Right renal cortex interstitium (tissue), 3 donors: Measurements from ENCODE around the gene EIF1AD. TPM values are rescaled to one million over a fixed set of nuclear protein-coding genes. Genes with fewer than 3 reads are reported as not detected.
"Not testable (repeated sequence)": the region's sequence is repeated elsewhere in the genome, so short reads cannot be mapped to it uniquely, and the experiment has no call there.

ENCODE experiments used
- DNase-seq, 3 donors: peaks; one replicate each; pipeline ENCODE4 v3.0.0-alpha.2; 2013; ENCODE audit warnings: low read depth in 3 of 3, low spot score in 2 of 3
- polyA plus RNA-seq, 3 donors: library from polyadenylated mRNA; unstranded; fragments of 120-200 nt; gene quantifications; one replicate each; pipeline ENCODE4 v1.2.1, GENCODE V29; 2013; ENCODE audit not compliant: insufficient read length in 3 of 3

The EIF1AD gene
- polyA plus RNA-seq, 3 donors: 25.8 to 31.3 (median 29.9) TPM

DNA sequence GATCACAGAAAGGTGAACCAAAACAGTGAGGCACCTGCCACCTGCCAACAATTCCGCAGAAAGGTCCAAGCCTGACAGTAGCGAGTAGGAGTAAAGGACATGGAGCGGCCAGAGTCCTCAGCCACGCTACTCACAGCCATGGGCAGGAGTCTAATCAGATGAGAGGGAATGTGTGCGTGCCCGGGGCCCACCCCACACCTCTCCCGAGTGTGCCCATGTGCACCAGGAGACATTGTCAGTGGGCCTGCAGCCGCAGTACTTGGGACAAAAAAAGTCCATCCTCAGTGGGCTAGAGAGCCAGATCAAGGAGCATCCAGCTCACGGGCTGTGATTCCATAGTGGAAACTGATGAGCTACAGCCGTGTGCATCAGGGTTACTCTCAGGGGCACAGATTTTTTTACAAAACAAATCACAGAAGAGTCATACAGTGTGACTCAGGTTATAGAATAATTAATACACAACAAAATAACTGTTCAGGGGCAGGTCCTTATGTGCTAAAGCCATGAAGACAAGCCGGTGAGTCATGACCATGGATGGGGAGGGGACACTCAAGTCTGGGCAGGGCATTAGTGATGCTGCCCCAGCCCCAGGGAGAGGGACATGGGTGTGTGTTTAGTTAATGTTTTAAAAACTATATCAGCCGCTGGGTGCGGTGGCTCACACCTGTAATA lies 28.4 kb downstream of the EIF1AD start:
- DNase-seq: no peak

DNA sequence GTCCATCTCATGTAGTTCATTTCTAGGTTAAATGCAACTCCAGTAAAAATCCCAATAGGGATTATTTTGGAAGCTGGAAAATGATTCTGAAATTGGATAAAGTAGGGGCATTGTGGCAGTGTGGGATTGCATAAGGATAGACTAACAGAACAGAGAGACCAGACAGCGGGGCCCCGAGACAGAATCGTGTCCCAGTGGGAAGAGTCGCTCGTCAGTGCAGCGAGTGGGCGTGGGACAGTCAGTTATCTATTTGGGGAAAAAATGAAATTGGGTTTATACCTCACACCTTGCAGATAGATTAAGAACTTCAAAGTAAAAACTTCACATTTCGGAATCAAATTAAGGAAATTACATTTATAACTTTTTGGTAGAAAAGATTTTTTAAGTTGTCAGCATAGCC lies 29.8 kb downstream of the EIF1AD start:
- DNase-seq: no peak

- DNase-seq: no peak
These were observed 33.1 kb downstream of the EIF1AD start for GRCh38 chr11:65968600-65969482.

- no peak for DNase-seq
These were observed 34.5 kb downstream of the EIF1AD start for GRCh38 chr11:65967329-65967934.

DNA sequence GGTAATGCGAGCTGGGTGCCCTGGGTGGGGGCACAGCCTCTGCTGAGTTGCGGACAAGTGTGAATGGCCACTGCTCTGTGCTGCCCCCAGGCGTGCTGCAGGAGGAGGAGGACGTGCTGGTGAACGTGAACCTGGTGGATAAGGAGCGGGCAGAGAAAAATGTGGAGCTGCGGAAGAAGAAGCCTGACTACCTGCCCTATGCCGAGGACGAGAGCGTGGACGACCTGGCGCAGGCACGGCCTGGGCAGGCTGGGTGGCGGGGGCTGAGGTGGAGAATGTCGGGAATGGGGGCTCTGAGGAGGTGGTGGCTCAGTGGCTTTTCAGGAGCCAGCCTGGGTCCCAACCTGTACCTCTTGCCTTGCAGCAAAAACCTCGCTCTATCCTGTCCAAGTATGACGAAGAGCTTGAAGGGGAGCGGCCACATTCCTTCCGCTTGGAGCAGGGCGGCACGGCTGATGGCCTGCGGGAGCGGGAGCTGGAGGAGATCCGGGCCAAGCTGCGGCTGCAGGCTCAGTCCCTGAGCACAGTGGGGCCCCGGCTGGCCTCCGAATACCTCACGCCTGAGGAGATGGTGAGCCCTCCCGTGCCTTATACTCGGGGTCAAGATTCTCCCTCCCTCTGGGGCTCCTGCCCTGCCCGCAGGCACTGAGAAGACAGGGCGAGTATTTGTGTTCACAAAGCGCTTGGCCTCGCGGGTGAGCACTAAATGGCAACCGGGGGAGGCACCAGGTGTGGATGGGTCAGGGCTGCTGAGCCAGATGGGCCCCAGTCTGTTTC lies 35.8 kb downstream of the EIF1AD start:
- DNase-seq: no peak

DNA sequence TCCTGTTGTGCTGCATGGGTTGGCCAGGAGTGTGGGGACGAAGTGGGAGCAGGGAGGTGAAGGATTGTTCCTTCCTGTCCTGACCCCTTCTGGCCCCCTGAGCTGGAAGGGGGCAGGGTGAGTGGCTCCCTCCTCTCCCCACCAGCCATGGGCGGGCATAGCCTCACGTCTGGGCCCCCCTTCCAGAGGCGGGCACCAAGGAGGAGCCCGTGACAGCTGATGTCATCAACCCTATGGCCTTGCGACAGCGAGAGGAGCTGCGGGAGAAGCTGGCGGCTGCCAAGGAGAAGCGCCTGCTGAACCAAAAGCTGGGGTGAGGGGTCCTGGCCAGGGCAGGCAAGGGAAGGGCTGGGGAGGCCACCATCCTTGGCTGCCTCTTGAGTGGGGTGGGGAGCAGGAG lies 37.1 kb downstream of the EIF1AD start:
- DNase-seq: no peak

DNA sequence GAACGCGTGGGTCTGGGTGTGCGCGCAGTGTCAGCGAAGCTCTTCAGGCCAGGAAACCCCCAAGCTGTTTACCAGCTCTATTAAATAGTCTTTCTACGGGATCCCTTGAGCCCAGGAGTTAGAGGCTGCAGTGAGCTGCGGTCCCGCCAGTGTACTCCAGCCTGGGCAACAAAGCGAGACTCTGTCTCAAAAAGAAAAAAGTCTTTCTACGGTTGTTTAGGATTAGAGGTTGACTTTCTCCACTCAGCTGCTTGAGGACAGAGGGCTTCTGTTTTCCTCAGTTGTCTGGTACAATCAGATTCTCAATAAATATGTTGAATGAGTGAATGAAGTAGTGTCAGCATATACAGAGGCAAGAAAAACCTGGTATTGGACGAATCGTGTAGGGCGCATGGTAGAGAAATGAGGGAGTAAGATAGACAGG lies 39.8 kb downstream of the EIF1AD start:
- no peak for DNase-seq

DNA sequence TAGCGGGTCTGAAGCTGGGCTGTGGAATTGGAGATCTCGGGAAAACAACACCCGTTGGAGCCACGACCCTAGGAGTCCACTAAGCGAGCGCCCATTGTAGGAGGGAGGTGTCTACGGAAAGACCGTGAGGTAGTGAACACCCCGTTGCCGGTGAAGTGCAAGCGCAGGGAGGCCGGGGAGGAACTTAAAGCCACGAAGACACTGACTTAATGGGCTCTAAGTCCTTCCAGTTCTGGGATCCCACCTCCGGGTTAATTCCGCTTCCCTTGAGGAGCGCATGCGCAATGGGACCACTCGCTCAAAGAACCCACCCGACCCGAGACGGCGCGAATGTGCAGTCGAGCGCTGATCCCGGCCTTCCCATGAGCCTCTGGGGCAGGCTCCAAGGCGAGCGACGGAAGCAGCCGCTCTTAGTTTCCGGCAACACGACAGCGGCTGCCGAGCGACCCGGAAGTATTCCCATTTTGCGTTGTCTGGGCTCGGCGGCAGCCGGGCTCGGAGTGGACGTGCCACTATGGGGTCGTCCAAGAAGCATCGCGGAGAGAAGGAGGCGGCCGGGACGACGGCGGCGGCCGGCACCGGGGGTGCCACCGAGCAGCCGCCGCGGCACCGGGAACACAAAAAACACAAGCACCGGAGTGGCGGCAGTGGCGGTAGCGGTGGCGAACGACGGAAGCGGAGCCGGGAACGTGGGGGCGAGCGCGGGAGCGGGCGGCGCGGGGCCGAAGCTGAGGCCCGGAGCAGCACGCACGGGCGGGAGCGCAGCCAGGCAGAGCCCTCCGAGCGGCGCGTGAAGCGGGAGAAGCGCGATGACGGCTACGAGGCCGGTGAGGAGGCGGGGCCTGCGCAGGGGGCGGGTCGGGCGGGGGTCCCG lies 40.5 kb downstream of the EIF1AD start, which contains the start of gene SART1:
Gene SART1, plus strand, starts transcription at position 468 of the 874 bp plus-strand sequence. Its CDS starts 47 bp downstream, at position 515.
- DNase-seq: peak; percentile 92 to 97 (median 96)

GRCh38 chr11:65960824-65961266 lies 41.1 kb downstream of the EIF1AD start:
- DNase-seq: no peak

DNA sequence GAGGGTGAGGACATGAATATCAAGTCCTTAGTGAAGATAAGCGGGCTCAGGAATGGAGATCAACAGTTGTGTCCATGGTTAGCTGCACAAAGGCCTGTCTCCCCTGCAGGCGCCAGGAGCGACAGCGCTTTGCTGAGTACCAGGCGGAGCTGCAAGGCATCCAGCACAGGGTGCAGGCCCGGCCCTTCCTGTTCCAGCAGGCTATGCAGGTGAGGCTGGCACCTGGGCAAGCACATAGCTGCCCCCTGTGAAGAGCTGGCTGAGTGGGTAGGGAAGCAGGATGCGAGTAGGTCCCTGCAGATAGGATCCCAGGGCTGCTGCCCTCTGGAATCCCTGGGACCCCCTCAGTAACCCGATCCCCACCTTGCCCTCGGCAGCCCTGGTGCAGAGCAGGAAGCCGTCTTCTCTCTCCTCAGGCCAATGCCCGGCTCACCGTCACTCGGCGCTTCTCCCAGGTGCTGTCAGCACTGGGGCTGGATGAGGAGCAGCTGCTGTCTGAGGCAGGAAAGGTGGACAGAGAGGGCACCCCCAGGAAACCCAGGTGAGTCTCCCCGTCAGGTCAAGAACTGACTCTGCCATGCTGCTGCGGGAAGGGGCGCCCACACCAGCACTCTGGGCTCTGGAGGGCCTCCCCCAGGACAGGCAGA lies 43.1 kb downstream of the EIF1AD start:
- no peak for DNase-seq

DNA sequence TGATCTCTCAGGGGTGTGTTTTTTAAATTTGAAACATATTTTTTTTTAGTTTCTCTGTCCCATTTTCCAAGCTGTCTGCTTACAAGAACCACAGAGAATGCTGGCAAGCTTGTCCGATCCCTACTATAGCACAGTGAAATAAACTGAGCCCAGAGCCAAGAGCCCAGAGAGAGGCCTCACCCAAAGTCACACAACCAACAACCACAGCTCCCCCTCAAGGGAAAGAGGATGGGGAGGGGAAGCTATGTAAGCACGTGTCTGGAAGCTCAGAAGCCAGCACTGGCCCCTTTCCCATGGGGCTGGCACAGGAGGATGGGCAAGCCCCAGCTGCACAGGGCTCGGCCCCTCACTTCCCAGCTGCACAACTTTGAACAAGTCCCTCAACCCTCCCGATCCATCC lies 43.7 kb downstream of the EIF1AD start:
- no peak for DNase-seq

DNA sequence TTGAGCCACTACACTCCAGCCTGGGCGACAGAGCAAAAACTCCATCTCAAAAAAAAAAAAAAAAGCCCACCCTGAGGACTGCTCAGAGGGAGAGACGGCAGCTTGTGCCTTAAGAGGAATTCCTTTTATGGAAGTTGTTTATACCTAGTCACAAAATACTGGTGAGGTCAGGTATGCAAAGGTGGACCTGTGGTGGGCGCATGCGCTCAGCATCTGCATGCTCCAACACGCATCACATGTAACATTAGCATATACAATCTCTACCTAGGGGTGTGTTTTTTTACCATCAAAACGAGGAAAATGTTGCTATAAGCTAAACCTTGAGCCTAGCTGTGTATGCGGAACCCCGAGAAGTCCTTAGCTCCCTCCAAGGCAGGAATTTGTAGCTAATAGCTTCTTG lies 47.2 kb downstream of the EIF1AD start:
- DNase-seq: no peak

DNA sequence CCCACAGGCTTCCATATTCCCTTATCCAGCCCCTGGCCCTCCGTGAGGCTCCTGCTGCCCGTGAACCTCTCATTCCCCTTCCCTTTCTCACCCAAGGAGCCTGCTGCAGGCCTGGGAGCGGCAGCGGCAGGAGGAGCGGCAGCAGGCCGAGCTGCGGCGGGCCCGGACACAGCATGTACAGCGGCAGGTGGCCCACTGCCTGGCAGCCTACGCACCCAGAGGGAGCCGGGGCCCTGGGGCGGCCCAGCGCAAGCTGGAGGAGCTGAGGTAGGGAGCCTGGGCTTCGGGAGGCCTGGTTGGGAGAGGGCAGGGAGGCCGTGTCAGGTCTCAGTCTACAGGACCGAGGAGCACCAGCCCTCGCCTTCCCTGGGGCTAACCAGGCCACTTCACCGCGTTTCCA lies 48.5 kb downstream of the EIF1AD start:
- no peak for DNase-seq

DNA sequence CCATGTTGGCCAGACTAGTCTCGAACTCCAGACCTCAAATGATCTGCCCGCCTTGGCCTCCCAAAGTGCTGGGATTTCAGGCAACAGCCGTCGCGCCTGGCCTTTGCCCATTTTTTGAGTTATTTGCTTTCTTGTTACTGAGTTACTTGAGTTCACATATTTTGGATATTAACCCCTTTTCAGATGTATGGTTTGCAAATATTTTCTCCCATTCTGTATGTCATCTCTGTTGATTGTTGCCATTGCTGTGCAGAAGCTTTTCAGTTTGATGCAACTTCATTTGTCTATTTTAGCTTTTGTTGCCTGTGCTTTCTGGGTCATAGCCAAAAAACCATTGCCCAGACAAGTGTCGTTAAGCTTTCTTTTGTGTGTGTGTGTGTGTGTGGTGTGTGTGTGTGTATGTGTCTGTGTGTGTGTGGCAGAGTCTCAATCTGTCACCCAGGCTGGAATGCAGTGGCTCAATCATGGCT lies 49.9 kb downstream of the EIF1AD start:
- no peak for DNase-seq

GRCh38 chr11:65951641-65952040 lies 50.3 kb downstream of the EIF1AD start:
- DNase-seq: not testable (repeated sequence)

DNA sequence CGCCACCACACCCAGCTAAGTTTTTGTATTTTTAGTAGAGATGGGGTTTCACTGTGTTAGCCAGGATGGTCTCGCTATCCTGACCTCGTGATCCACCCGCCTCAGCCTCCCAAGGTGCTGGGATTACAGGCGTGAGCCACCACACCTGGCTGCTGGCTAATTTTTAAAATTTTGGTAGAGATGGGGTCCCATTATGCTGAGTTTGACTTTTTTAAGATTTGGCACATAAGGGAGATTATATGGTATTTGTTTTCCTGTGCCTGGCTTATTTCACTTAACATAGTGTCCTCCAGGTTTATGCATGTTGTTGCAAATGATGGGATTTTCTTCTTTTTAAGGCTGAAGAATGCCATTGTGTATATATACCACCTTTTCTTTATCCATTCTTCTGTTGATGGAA lies 51.2 kb downstream of the EIF1AD start:
- DNase-seq: not testable (repeated sequence)

- no peak for DNase-seq
These were observed 54.3 kb downstream of the EIF1AD start for GRCh38 chr11:65947603-65948125.

DNA sequence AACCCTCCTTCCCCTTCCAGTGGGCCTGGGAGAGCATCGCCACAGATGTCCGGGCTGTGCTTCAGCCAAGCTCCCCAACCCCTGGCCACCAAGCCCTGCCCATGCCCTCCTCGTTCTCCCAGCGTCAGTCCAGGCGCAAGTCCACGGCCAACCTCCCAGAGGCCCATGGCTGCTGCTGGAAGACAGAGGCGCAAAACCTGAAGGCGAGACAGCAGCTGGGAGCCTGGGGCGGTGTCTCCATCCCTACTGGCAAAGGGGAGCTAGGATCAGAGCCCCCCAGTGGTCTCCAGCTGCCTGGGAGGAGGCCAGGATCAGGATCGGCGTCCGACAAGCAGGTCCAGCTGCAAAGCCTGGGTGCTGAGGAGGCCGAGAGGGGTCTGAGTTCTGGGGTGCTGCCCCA lies 54.8 kb downstream of the EIF1AD start:
- DNase-seq: no peak

GRCh38 chr11:65946655-65947054 lies 55.3 kb downstream of the EIF1AD start:
- DNase-seq: no peak
